Panc1 (cell line): ENCODE results near the gene TRIM17. TPM values are rescaled to one million over a fixed set of nuclear protein-coding genes. Genes with fewer than 3 reads are reported as not detected.

Experiments used
- ATAC-seq: fragments of 200-7000 bp; cut with Tn5 transposase; 2 replicates; pipeline ENCODE4 v1.9.1; 2020; ENCODE audit warnings: mild to moderate bottlenecking, moderate library complexity
- BruUV-seq: library from RNA; stranded (reverse); fragments of 400-500 nt; replicated peaks from 2 replicates; lab custom pipeline; 2021; lab: Mats Ljungman, UMichigan
- CTCF ChIA-PET: fragments of 300-600 bp; sonication (Branson Sonifier 250); formaldehyde crosslinking; loops from one replicate; lab custom pipeline; 2022; ENCODE audit warnings: antibody characterized with exemption; lab: Charles Lee
- POLR2A ChIA-PET: fragments of 300-600 bp; sonication (Branson Sonifier 250); formaldehyde crosslinking; loops from one replicate; lab custom pipeline; 2022; ENCODE audit warnings: antibody characterized with exemption; lab: Charles Lee
- DNase-seq: peaks from one replicate; pipeline ENCODE4 v3.0.0-alpha.2; 2010; ENCODE audit warnings: low read depth, low spot score
- H3K27ac ChIP-seq: 2 replicates; pipeline ENCODE4 v1.5.1; 2011; ENCODE audit warnings: mild to moderate bottlenecking, low read length, inconsistent platforms
- H3K27me3 ChIP-seq: fragments of 200-500 bp; sonication (Bioruptor generic); 2 replicates; pipeline ENCODE4 v1.6.0; 2014; ENCODE audit warnings: low read length, inconsistent platforms; ENCODE audit not compliant: control insufficient read depth, insufficient read depth
- H3K36me3 ChIP-seq: fragments of 200-500 bp; sonication (Bioruptor generic); 2 replicates; pipeline ENCODE4 v1.5.1; 2014; ENCODE audit warnings: inconsistent platforms, mild to moderate bottlenecking, low read length, moderate library complexity; ENCODE audit not compliant: control insufficient read depth, insufficient read depth
- H3K4me1 ChIP-seq: 2 replicates; pipeline ENCODE4 v1.5.1; 2011; ENCODE audit warnings: inconsistent platforms, mild to moderate bottlenecking, low read length, moderate library complexity; ENCODE audit not compliant: control insufficient read depth, insufficient read depth
- H3K4me3 ChIP-seq, 2 experiments: 2 replicates each; pipeline ENCODE4 v1.5.1; 2011 to 2012; ENCODE audit warnings: low read depth in 2 of 2, low read length in 2 of 2, mild to moderate bottlenecking in 2 of 2, inconsistent platforms in 1 of 2, moderate library complexity in 1 of 2
- H3K9me3 ChIP-seq: fragments of 200-500 bp; sonication (Bioruptor generic); 2 replicates; pipeline ENCODE4 v1.5.1; 2014; ENCODE audit warnings: low read depth, mild to moderate bottlenecking, inconsistent platforms, low read length, moderate library complexity; ENCODE audit not compliant: control insufficient read depth, insufficient read depth
- CTCF ChIP-seq: fragments of 450-650 bp; IDR thresholded peaks from 2 replicates; pipeline ENCODE4 v1.5.1; 2017; ENCODE audit warnings: mild to moderate bottlenecking
- POLR2AphosphoS5 ChIP-seq: IDR thresholded peaks from 2 replicates; pipeline ENCODE4 v1.6.1; 2012; ENCODE audit warnings: mild to moderate bottlenecking, low read depth, low read length, moderate library complexity
- REST ChIP-seq, 2 experiments: IDR thresholded peaks; 2 replicates each; pipeline ENCODE4 v1.6.1; 2011 to 2012; ENCODE audit warnings: low read depth in 2 of 2, control low read depth in 1 of 2, low read length in 1 of 2, mild to moderate bottlenecking in 1 of 2, moderate library complexity in 1 of 2; ENCODE audit not compliant: insufficient read depth in 1 of 2
- SIN3A ChIP-seq: IDR thresholded peaks from 2 replicates; pipeline ENCODE4 v1.6.1; 2012; ENCODE audit warnings: low read depth, mild to moderate bottlenecking, low read length, moderate library complexity, borderline replicate concordance; ENCODE audit not compliant: insufficient read depth
- TCF7L2 ChIP-seq: IDR thresholded peaks from 2 replicates; pipeline ENCODE4 v1.6.1; 2011; ENCODE audit warnings: mild to moderate bottlenecking, low read depth, low read length, inconsistent platforms
- in situ Hi-C: cut with HindIII; loops from 2 replicates; pipeline ENCODE4 v1.10.0; 2016; ENCODE audit warnings: low sequenced_read_pairs, low pct_unique_long_range_greater_than_20kb
- intact Hi-C: fragments of 100-400 bp; cut with micrococcal nuclease; formaldehyde crosslinking; loops from one replicate; pipeline ENCODE4 v1.10.0; 2022; ENCODE audit not compliant: unreplicated experiment
- total RNA-seq: library from RNA; stranded (reverse); gene quantifications from one replicate; pipeline ENCODE4 v1.2.1, GENCODE V29; 2021; ENCODE audit not compliant: unreplicated experiment

TRIM17 gene
- total RNA-seq, 1 experiment from 2014 or later: 1.2 TPM

DNA sequence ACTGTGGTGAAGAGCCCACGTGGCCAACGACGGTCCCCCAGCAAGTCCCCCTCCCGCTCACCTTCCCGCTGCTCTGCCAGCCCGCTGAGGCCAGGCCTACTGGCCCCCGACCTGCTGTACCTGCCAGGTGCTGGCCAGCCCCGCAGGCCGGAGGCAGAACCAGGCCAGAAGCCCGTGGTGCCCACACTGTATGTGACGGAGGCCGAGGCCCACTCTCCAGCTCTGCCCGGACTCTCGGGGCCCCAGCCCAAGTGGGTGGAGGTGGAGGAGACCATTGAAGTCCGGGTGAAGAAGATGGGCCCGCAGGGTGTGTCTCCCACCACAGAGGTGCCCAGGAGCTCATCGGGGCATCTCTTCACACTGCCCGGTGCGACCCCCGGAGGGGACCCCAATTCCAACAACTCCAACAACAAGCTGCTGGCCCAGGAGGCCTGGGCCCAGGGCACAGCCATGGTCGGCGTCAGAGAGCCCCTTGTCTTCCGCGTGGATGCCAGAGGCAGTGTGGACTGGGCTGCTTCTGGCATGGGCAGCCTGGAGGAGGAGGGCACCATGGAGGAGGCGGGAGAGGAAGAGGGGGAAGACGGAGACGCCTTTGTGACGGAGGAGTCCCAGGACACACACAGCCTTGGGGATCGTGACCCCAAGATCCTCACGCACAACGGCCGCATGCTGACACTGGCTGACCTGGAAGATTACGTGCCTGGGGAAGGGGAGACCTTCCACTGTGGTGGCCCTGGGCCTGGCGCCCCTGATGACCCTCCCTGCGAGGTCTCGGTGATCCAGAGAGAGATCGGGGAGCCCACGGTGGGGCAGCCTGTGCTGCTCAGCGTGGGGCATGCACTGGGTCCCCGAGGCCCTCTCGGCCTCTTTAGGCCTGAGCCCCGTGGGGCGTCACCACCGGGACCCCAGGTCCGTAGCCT, 56.8 kb downstream of the TRIM17 start:
- intact Hi-C loops (no loop called here), in situ Hi-C loops (no loop called here)
- no peak overlapping the region for H3K4me3 ChIP-seq
- ChIA-PET CTCF (no interaction called here), POLR2A (no interaction called here)
- no peaks in the 10 kb centered on the region for H3K9me3 ChIP-seq
- TF ChIP-seq REST (IDR thresholded peaks at IDR 0.05; ENCODE audit: insufficient read depth in 1 of 2, low read depth in 2 of 2, low read length in 1 of 2): no peak
- no peak for TF ChIP-seq CTCF
- TF ChIP-seq TCF7L2: no peak
- TF ChIP-seq SIN3A: no peak
- TF ChIP-seq POLR2AphosphoS5: no peak
- no TSS peak for BruUV-seq
- ATAC-seq (no peak), DNase-seq (no peak)
- H3K4me1 ChIP-seq: no peaks in the 10 kb centered on the region
- no peaks in the 10 kb centered on the region for H3K27me3 ChIP-seq
- no peaks in the 10 kb centered on the region for H3K36me3 ChIP-seq
- H3K27ac ChIP-seq: no peak overlapping the region

GRCh38 chr1:228358764-228359612, 57.7 kb downstream of the TRIM17 start:
- in situ Hi-C loops: no loop called here
- DNase-seq (no peak), ATAC-seq (no peak)
- H3K9me3 ChIP-seq: no peaks in the 10 kb centered on the region
- ChIA-PET CTCF (no interaction called here), POLR2A (no interaction called here)
- H3K27me3 ChIP-seq: no peaks in the 10 kb centered on the region
- no TSS peak for BruUV-seq
- no peak overlapping the region for H3K27ac ChIP-seq
- no peak overlapping the region for H3K4me3 ChIP-seq
- no peaks in the 10 kb centered on the region for H3K36me3 ChIP-seq
- intact Hi-C loops: no loop called here
- H3K4me1 ChIP-seq: no peaks in the 10 kb centered on the region
- no peak for TF ChIP-seq CTCF
- TF ChIP-seq SIN3A: no peak
- TF ChIP-seq POLR2AphosphoS5: no peak
- TF ChIP-seq TCF7L2: no peak
- no peak for TF ChIP-seq REST (IDR thresholded peaks at IDR 0.05; ENCODE audit: insufficient read depth in 1 of 2, low read depth in 2 of 2, low read length in 1 of 2)
